Activated T-helper 1 cell treated with anti-CD3 and anti-CD28 coated beads, Interleukin-2, amount 50 U/mL, for 16 hours (primary cell): ENCODE data around the gene KCND3.

Experiments
- DNase-seq, 2 donors: peaks; one replicate each; pipeline ENCODE4 v3.0.0-alpha.2; 2020; ENCODE audit warnings: low read depth in 1 of 2, low spot score in 1 of 2

The KCND3 gene

GRCh38 chr1:111961016-111961415 lies 28.5 kb downstream of the KCND3 start:
- DNase-seq: no peak

GRCh38 chr1:111959436-111959835 lies 30.0 kb downstream of the KCND3 start:
- DNase-seq: no peak

- DNase-seq: no peak
These were observed 30.6 kb downstream of the KCND3 start for GRCh38 chr1:111958851-111959250.

DNA sequence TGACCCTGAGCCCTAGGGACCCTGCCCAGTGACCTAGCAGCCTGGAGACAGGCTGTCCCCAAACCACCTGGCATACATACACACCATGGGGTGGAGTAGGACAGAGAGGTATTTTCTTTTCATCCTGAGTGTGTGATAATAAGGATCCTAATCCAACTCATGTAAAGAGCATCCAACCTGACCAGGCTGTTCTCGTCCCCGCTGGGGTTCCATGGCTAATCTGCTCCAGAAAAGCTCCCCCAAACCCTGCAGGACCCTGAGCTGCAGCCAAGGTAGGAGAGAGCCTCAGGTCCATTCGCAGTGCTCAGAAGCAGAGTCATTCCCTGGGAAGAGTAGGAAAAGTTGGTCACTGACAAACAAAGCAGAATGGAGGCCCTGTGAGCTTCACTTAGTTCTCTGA lies 31.4 kb downstream of the KCND3 start:
- no peak for DNase-seq

GRCh38 chr1:111956155-111956771 lies 33.2 kb downstream of the KCND3 start:
- no peak for DNase-seq

- no peak for DNase-seq
These were observed 33.7 kb downstream of the KCND3 start for GRCh38 chr1:111955755-111956154.

DNA sequence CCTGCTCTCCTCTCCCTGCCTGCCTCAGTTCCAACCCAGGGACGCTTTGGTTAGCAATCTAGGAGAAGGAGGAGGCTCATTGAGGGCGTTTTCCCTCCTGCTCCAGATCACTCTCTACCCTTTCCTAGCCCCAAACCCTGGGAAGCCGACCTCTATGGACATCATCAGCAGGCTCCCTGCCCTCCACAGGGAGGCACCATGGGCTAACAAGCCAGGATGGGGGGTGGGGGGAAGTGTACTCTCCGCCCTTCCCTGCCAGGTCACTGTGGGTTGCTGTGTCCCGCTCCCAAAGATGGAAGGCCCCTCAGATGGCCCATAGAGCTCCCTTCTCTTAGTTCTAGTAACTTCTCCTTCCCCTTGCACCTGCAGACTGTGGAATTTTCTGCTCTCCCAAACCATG lies 35.7 kb downstream of the KCND3 start:
- no peak for DNase-seq

DNA sequence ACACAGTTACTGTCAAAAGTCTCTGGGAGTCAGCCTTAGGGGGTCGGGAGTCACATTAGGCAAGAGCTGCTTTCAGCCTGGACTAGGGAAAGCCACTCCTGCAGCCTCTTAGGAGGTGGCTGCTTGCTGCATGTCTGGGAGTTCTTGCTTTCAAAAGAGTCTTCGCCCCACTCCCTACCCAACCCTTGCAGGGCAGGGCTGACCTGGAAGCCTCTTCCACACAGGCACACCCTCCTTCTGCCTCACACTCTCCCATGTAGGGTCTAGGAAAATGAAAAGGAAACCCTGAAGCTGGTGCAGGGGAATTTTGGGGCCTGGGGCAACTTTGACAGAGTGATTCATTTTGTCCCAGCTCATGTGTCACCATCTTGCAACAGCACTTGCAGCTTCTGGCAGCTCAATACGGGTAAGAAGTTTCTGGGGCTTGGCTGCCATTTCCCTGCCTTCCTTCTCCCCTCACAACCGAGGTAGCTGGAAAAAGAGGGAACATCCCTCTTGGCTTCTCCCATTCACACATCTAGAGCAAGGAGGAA lies 37.3 kb downstream of the KCND3 start:
- DNase-seq: no peak

- DNase-seq: no peak
These were observed 41.0 kb downstream of the KCND3 start for GRCh38 chr1:111948209-111949171.

- no peak for DNase-seq
These were observed 45.4 kb downstream of the KCND3 start for GRCh38 chr1:111943846-111944749.

DNA sequence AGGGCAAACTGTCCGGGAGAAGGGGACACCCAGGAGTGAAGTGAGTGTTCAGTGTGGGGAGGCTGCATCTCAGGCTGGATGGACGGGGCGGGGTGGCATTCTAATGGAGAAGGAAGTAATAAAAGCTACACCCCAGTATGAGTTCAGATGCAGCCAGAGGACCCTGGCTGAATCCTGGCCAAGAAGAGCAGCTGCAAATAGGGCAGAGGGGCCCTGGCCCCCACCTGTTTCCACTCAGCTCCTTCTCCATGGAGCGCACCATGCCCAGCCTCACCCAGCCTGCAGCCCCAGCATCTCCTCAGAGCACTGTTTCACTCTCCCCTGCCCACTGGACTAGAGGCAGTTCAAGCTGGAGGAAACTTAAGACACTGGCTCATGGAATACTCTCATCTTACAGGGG lies 46.4 kb downstream of the KCND3 start:
- DNase-seq: no peak

DNA sequence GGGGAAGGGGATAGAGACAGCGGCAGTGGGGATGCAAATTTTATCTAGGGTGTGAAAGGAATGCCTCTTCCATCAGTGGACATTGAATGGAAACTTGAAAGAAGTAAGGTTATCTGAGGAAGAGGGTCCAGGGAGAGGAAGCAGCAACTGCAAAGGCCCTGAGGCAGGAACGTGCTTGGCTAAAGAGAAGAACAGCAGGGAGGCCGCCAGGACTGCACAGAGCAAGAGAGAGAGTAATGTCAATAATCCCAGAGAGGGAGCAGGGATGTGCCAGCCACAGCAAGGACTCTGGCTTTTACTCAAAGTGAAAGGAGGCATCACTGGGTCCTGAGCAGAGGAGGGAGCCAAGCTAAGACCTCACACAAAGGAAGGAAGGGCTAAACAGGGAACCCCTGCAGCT lies 50.9 kb downstream of the KCND3 start:
- no peak for DNase-seq

- no peak for DNase-seq
These were observed 51.3 kb downstream of the KCND3 start for GRCh38 chr1:111938123-111938522.

- DNase-seq: no peak
These were observed 52.2 kb downstream of the KCND3 start for GRCh38 chr1:111937147-111937725.

DNA sequence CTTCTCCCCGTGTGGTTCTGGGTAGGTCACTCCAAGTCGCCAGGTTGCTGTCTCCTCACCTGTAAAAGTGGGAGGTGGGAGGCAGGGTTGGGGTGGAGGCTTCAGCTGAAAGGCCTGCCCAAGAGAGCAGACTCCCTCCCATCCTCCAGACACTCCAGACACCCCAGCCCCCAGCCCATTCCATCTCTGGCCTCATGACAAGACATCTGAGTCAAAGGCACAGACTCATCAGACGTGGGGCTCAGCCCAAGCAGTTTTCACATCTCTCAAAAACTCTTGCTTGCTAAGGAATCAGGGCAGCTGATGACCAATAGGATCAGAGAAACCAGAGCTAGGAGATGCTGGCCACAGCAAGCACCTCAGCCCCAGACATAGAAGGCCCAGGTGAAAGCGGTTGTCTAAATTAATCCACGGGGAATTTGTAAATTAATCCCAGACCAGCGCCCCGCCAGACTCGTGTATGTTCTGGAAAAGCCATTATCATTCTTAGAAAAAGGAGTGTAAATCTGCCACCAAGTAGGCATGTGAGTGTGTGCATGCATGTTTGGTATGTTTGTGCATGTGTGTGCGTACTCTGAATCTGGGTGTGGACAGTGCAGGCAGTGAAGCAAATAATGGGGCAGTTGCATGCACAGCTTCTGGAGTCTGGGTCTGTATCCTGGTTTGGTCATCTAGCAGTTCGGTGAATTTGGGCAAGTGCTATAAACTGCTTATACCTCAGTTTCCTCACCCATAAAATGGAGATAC lies 55.2 kb downstream of the KCND3 start:
- no peak for DNase-seq

- no peak for DNase-seq
These were observed 59.1 kb downstream of the KCND3 start for GRCh38 chr1:111930356-111930755.

- DNase-seq: no peak
These were observed 60.9 kb downstream of the KCND3 start for GRCh38 chr1:111928531-111928930.

DNA sequence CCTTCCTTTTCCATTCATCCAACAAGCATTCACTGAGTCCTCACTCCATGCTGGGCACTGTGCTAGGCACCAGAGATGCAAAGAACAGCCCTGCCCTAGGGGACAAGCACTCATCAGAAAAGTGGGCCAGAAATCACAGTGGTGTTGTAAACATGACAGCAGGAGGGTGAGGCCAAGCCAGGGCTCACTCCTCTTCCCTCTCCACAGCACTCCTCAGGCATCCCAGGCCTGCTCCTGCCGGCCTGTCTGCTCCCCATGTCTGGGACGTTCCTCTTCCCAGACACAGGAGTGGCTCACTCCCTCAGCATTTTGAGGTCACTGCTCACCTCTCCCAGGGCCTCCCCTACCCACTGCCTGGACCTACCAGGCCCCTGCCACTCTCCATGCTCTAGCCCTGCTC lies 61.8 kb downstream of the KCND3 start:
- no peak for DNase-seq

GRCh38 chr1:111924786-111925185 lies 64.7 kb downstream of the KCND3 start:
- DNase-seq: no peak

DNA sequence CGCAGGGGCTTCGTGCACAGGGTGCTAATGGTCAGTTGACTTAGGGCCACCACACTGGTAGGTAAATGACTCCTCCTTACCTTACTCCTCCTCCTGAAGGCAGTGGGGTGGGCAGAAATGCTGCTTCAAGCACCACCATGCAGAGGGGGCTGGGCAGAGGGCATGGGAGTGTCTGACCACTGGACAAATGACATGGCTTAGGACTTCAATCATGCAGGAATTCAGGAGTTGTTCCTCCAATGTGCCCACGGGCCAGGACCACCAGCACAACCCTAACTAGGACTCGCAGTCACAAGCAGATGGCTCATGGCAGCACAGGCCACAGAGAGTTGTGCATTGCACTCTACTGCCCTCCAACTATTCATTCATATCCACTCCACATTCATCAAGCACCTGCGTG lies 65.7 kb downstream of the KCND3 start:
- DNase-seq: no peak
